Measurements from ENCODE around the gene ADAMTS16.

DNA sequence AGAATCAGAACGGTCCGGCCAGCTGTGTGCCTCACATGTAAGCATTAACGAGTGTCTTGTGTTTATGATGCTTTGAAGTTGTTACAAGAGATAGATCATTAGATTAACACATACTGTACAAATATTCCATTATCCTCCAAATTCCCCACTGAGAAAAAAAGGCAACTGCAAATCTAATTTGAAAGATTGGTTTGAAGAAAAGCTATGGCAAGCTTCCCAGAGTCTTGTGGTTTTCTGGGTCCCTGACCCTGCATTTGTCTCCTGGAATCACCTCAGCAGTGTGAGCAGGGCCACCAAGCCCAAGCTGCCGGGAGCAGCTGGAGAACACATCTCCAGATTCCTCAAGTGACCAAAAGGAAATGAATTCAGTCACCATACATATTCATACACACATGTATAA, 36.9 kb upstream of the ADAMTS16 start:
- no peak for TF ChIP-seq RFX1 (IDR thresholded peaks at IDR 0.05)
- no peak for TF ChIP-seq ZNF586 (CRISPR knock-in tag; conservative IDR thresholded peaks at IDR 0.05)
- TF ChIP-seq DPF2 (IDR thresholded peaks at IDR 0.05): no peak
- no peak for TF ChIP-seq NR3C1 (CRISPR knock-in tag; IDR thresholded peaks at IDR 0.05)
- TF ChIP-seq, protein P1, sequence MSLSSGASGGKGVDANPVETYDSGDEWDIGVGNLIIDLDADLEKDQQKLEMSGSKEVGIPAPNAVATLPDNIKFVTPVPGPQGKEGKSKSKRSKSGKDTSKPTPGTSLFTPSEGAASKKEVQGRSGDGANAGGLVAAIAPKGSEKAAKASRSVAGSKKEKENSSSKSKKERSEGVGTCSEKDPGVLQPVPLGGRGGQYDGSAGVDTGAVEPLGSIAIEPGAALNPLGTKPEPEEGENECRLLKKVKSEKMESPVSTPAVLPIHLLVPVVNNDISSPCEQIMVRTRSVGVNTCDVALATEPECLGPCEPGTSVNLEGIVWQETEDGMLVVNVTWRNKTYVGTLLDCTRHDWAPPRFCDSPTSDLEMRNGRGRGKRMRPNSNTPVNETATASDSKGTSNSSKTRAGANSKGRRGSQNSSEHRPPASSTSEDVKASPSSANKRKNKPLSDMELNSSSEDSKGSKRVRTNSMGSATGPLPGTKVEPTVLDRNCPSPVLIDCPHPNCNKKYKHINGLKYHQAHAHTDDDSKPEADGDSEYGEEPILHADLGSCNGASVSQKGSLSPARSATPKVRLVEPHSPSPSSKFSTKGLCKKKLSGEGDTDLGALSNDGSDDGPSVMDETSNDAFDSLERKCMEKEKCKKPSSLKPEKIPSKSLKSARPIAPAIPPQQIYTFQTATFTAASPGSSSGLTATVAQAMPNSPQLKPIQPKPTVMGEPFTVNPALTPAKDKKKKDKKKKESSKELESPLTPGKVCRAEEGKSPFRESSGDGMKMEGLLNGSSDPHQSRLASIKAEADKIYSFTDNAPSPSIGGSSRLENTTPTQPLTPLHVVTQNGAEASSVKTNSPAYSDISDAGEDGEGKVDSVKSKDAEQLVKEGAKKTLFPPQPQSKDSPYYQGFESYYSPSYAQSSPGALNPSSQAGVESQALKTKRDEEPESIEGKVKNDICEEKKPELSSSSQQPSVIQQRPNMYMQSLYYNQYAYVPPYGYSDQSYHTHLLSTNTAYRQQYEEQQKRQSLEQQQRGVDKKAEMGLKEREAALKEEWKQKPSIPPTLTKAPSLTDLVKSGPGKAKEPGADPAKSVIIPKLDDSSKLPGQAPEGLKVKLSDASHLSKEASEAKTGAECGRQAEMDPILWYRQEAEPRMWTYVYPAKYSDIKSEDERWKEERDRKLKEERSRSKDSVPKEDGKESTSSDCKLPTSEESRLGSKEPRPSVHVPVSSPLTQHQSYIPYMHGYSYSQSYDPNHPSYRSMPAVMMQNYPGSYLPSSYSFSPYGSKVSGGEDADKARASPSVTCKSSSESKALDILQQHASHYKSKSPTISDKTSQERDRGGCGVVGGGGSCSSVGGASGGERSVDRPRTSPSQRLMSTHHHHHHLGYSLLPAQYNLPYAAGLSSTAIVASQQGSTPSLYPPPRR (CRISPR knock-in tag; IDR thresholded peaks at IDR 0.05; ENCODE audit: borderline replicate concordance): no peak
- TF ChIP-seq RBM15 (IDR thresholded peaks at IDR 0.05; ENCODE audit: insufficient read depth, low read length): no peak
- no peak for TF ChIP-seq FOXA1 (IDR thresholded peaks at IDR 0.05; ENCODE audit: borderline replicate concordance)
- TF ChIP-seq ZBTB1 (CRISPR knock-in tag; IDR thresholded peaks at IDR 0.05; ENCODE audit: borderline replicate concordance, low read depth): no peak
- no peak for TF ChIP-seq CREB1 (IDR thresholded peaks at IDR 0.05)
- no peak for TF ChIP-seq CREB1 (CRISPR knock-in tag; IDR thresholded peaks at IDR 0.05)
- TF ChIP-seq NBN (IDR thresholded peaks at IDR 0.05; ENCODE audit: low read depth): no peak
- TF ChIP-seq GABPA (tag; conservative IDR thresholded peaks at IDR 0.05; ENCODE audit: low read depth): no peak
- TF ChIP-seq CHD2 (IDR thresholded peaks at IDR 0.05; ENCODE audit: low read depth, low read length): no peak
